Stimulated activated CD4-positive, alpha-beta T cell treated with anti-CD3 and anti-CD28 coated beads, Interleukin-2, amount 100 ng/mL, for 4 hours (primary cell): ENCODE results near the gene MYL1.

Experiments
- DNase-seq: peaks from one replicate; pipeline ENCODE4 v3.0.0-alpha.2; 2020; ENCODE audit warnings: low read depth

Gene MYL1

DNA sequence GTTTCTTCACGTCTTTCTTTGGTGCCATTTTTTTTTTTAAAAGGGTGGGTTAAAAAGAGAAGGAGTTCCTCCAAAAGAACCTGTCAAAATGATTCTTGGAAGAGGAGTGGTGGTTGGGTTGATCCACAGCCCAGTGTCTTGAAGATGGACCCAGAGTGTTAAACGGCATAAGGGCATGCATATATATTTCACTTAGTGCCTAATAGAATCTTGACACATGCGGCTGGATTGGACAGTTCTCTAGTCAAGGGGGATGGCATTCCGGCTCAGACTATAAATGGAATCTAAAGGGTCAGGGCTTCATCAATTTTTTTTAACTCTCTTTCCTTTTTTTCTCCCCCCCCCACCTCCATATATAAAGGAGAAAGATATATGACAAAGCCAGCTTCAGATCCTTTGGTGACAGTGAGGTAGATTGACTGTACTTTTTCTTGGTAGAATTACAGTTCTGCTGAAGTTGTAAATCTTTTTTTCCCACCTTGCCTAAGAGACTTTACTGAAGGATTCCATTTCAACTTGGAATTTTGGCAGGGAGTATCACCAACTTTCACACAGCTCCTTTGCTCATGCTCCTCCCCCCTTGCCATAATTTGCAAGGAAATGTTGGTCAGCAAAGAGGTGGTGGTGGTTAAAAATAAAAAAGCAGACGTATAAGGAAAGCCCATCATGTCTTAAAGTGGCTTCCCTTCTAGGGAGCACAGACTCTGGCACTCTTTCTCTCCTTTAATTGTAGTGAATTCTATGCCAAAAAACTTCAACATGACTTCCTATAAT, at the start of gene MYL1:
TSS of gene MYL1 (minus strand) at position 160 of the 774 bp plus-strand sequence. CDS start at position 28, 132 bp downstream.
- DNase-seq: no peak

GRCh38 chr2:210363876-210364275, 48.9 kb upstream of the MYL1 start:
- DNase-seq: no peak

DNA sequence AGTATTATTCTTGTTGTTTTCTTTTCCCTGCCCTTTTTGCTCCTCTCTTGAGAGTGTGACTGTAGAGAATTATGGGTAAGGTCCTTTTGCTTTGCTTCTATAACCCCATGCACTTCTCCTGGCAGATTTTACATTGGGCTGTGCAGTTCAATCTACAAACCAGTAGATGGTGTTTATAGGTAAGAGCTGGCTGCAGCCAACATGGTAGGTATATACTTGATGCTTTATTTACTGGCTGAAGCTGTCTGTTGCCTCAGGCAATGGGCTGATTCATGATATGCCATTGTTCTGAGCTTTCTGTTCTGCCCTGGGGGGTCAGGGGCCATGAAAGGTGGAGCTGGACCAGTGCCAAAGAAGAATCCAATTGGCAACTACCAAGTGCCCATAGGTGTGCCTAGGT, 48.3 kb upstream of the MYL1 start:
- DNase-seq: no peak

DNA sequence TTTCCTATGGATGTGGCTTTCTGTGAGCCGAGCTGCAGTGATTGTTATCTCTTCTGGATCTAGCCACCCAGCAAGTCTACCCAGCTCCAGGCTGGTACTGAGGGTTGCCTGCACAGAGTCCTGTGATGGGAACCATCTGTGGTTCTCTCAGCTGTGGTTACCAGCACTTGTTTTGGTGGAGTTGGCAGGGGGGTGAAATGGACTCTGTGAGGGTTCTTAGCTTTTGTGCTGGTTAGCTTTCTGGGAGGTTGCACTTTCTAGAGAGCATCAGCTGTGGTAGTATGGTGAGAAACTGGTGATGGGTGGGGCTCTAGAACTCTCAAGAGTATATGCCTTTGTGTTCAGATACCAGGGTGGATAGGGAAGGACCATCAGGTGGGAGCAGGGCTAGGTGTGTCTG, 45.4 kb upstream of the MYL1 start:
- no peak for DNase-seq

DNA sequence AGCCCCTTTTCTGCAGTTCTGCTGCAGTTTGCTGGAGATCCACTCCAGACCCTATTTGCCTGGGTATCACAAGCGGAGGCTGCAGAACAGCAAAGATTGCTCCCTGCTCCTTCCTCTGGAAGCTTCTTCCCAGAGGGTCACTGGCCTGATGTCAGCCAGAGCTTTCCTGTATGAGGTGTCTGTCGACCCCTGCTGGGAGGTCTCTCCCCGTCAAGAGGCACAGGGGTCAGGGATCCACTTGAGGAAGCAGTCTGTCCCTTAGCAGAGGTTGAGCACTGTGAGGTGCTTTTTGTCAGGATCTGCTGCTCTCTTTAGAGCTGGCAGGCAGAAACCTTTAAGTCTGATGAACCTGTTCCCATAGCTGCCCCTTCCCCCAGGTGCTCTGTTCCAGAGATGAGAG, 42.0 kb upstream of the MYL1 start:
- no peak for DNase-seq

- DNase-seq: no peak
Observed at GRCh38 chr2:210337159-210337558, 22.2 kb upstream of the MYL1 start.

GRCh38 chr2:210324906-210325305, 9.9 kb upstream of the MYL1 start:
- DNase-seq: no peak

DNA sequence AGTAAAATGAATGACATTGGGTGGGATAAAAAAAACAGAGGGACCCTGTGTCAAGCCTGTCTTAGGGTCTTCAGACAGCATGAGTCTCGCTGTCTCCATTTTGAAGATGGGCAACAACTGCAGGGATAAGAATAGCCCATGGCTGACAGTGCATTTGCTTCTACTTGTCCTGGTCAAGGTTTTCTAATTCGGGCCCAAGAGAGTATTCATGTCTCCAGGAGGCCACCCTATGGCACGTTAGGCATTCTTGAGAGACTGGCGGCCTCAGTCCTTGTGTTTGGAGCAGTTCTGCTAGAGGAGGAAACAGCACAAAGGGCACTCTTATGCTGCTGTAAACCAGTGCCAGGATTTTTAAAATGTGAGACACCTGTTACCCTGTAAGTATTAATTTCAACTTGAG, 9.5 kb upstream of the MYL1 start:
- no peak for DNase-seq

- DNase-seq: no peak
Observed at GRCh38 chr2:210323003-210323402, 8.0 kb upstream of the MYL1 start.

- no peak for DNase-seq
Observed at GRCh38 chr2:210318891-210319290, 3.9 kb upstream of the MYL1 start.

DNA sequence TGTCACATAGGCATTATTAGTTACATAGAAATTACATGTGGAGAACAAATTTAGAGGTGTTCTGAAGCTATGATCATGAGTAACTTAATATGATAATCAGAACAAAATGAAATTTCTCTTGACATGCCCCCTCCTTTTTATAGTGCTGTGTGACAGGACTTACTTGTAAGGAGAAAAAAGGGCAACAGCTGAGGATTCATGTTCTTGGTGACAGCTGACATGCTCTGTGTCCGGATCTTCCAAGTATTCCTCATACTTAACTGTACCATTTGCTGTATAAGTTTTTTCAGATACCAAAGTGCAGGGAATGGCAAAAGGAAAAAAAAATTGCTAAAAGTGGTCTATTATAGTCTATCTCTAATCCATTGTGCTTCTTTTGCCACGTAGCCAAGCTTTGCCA, 3.5 kb upstream of the MYL1 start:
- DNase-seq: no peak

GRCh38 chr2:210310550-210310949, 4.4 kb downstream of the MYL1 start:
- DNase-seq: no peak

DNA sequence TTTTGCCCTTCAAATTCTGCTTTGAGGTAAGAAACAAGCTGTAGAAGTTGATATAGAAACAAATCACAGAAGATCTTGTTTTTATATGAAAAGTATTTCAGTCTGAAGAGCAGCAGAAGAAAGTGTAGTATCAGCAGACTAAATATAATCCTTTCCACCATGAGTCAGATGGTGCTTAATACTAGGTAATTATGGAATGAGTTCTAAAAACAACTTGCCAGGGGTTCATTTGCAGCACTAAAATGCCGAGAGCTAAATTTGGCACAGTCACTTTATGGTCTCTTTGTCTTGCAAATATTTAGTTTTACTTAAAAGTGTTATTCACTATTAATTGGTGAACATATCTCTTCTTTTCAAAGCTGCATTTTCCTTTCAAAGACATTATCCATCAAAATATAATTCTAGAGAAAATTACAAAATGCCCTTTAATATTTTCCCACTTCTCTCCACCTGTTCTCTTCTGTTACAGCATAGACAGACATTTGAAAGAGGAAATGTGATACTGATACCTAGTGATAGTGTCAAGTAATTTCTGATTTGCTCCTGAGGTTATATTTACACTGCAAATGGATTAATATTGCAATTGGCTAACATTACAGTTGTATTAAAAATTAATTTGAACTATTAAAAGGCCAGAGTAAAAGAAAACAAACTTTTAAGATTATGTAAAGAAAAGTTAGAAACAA, 5.3 kb downstream of the MYL1 start:
- DNase-seq: no peak

DNA sequence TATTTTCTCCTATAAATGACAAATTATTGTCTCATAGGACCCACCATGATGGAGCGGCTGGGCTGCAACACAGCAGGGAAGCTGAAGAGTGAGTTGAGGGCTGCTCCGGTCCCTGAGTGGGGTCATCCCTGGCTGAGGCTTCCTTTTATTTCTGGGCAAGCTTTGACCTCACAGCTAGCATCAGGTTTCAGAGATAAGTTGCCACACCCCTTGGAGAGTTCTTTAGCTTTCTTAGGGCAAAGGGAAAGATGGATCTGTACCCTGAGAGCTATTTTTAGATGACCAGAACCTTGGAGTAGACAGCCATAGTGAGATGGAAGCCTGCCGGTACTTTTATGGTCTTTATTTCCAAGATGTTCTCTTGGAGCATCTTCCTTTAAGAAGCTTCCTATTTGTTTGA, 11.5 kb downstream of the MYL1 start:
- DNase-seq: no peak

DNA sequence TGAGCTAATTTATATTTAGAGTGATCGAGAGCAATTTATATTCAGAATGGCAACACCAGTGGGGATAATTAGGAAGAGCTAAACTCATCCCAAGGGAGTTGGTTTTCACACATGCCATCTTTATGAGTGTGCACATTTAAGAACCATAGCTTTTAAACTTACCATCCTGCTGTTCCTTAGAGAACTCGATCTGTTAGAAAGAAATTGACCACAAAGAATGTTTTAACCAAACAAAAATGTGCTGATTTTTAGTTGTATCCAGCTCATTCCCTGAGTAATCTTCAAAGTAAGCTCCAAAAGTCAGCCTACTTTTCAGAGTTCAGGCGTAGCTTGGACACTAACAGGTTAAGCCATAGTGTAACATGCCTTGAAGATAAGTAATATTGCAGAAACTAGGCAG, 12.6 kb downstream of the MYL1 start:
- DNase-seq: no peak

DNA sequence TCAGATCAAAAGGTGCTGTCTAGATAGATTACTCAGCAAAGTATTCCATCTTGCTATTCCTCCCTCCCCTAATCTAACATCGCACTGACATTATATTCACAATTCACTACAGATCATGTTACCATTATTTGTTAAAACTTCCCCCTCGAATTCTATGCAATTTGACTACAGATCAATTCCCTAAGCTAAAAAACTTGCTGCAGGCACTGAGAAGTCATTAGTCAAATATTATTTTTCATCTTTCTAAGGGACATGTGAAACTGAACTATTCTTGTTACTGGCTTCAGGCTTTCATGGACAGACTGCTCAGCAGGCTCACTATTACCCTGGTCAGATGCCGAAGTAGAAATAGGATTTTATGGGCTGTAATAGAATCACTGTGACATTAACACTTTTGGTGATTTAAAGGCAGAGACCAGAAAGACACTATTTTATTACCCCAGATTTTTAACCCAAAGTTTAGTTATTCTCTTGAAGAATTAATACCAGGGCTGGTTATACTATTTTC, 15.1 kb downstream of the MYL1 start:
- DNase-seq: no peak

GRCh38 chr2:210288408-210288807, 26.6 kb downstream of the MYL1 start:
- no peak for DNase-seq

GRCh38 chr2:210287301-210287700, 27.7 kb downstream of the MYL1 start:
- no peak for DNase-seq

- DNase-seq: no peak
Observed at GRCh38 chr2:210286123-210286680, 28.8 kb downstream of the MYL1 start.

GRCh38 chr2:210277133-210277532, 37.8 kb downstream of the MYL1 start:
- DNase-seq: no peak

DNA sequence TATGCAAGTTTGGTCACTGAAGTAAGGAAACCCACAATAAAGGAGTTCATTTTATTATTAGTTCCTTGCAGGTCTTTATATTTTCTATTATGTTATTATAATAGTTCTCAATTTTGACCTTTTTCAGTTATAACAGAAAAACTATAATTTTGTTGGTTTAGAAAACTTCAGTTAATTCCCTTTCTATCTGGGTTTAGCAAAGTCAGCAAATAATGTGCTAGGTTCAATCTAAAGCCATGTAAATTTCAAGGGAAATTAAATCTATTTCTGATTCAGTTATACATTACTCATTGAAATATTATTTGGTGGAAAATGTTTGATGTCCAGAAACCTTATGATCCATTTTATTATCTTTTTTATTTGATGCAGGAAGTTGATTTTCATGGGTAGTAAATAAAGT, 43.7 kb downstream of the MYL1 start:
- DNase-seq: no peak

- no peak for DNase-seq
Observed at GRCh38 chr2:210269148-210269547, 45.8 kb downstream of the MYL1 start.

DNA sequence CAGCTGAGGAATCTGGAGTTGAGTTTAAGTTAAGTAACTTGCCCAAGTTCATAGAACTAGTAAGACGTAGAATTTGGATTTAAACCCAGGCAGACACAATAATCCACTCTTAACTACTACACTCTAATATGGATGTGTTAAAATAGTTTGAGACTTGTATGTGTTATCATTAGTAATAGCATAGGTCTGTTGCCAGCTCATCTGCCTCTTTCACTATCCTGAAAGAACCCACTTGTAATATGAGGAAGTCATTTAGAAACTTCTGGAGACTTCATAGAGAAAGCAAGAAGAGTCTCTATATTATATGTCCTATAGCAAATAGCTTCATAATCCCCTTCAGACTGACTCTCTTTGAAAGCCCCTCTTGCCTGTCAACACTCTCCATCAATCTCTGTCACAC, 46.7 kb downstream of the MYL1 start:
- no peak for DNase-seq
